Measurements from ENCODE around the gene KATNA1.

Gene KATNA1

GRCh38 chr6:149642829-149643580 lies 5.5 kb downstream of the KATNA1 start:
- Mint-ChIP-seq H3K36me3 (peaks cover 6% of the 10 kb centered on the region), H3K4me3 (no peak overlapping the region), H3K27me3 (no peaks in the 10 kb centered on the region), H3K4me1 (ENCODE audit: low read depth) (peaks cover 39% of the 10 kb centered on the region), H3K27ac (no peak overlapping the region), H3K9me3 (ENCODE audit: low read depth) (no peaks in the 10 kb centered on the region)

DNA sequence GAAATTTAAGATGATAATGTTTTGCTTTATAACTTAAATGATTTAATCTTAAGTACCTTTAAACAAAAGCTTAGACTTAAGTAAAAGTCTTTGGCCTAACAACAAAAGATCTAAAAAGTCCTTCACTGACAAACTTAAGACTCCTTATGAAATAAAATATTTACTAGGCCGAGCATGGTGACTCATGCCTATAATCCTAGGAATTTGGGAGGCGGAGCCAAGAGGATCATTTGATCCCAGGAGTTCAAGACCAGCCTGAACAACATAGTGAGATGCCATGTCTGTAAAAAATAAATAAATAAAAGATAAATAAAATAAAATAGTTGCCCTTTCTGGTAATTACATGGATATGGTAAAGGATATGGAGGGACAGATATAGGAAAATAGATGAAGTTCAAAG lies 12.4 kb downstream of the KATNA1 start:
- H3K27me3 Mint-ChIP-seq: no peaks in the 10 kb centered on the region
- H3K4me3 Mint-ChIP-seq: no peak overlapping the region
- H3K9me3 Mint-ChIP-seq (ENCODE audit: low read depth): no peaks in the 10 kb centered on the region
- no peak overlapping the region for H3K27ac Mint-ChIP-seq
- H3K4me1 Mint-ChIP-seq (ENCODE audit: low read depth): peaks cover 3% of the 10 kb centered on the region
- peaks cover 5% of the 10 kb centered on the region for H3K36me3 Mint-ChIP-seq

GRCh38 chr6:149634315-149634714 lies 14.2 kb downstream of the KATNA1 start:
- no peak overlapping the region for H3K27ac Mint-ChIP-seq
- peaks cover 5% of the 10 kb centered on the region for H3K36me3 Mint-ChIP-seq
- H3K9me3 Mint-ChIP-seq (ENCODE audit: low read depth): no peaks in the 10 kb centered on the region
- H3K27me3 Mint-ChIP-seq: no peaks in the 10 kb centered on the region
- peaks cover under 1% of the 10 kb centered on the region for H3K4me1 Mint-ChIP-seq (ENCODE audit: low read depth)
- no peak overlapping the region for H3K4me3 Mint-ChIP-seq

GRCh38 chr6:149628875-149629510 lies 19.5 kb downstream of the KATNA1 start:
- no peaks in the 10 kb centered on the region for H3K27me3 Mint-ChIP-seq
- peaks cover 3% of the 10 kb centered on the region for H3K4me1 Mint-ChIP-seq (ENCODE audit: low read depth)
- H3K4me3 Mint-ChIP-seq: no peak overlapping the region
- peaks cover 3% of the 10 kb centered on the region for H3K36me3 Mint-ChIP-seq
- H3K27ac Mint-ChIP-seq: peak overlapping the region; percentile 36
- H3K9me3 Mint-ChIP-seq (ENCODE audit: low read depth): no peaks in the 10 kb centered on the region

GRCh38 chr6:149627672-149628071 lies 20.8 kb downstream of the KATNA1 start:
- Mint-ChIP-seq H3K27me3 (no peaks in the 10 kb centered on the region), H3K4me3 (no peak overlapping the region), H3K4me1 (ENCODE audit: low read depth) (peaks cover 3% of the 10 kb centered on the region), H3K9me3 (ENCODE audit: low read depth) (no peaks in the 10 kb centered on the region), H3K36me3 (peaks cover 6% of the 10 kb centered on the region), H3K27ac (no peak overlapping the region)

DNA sequence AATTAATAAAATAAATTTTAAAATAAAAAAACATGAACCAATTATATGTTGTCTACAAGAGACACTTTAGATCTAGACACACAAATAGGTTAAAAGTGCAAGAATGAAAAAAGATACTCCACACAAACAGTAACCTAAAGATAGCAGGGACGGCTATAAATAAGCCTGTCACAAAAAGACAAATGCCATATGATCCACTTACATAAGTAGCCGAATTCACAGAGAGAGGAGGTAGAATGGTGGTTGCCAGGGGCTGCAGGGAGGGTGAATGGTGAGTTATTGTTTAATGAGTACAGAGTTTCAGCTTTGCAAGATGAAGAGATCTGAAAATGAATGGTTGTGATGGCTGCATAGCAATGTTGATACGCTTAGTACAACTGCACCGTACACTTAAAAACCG lies 32.7 kb downstream of the KATNA1 start:
- Mint-ChIP-seq H3K27me3 (no peaks in the 10 kb centered on the region), H3K36me3 (peaks cover 21% of the 10 kb centered on the region), H3K27ac (no peak overlapping the region), H3K4me3 (no peak overlapping the region), H3K9me3 (ENCODE audit: low read depth) (no peaks in the 10 kb centered on the region), H3K4me1 (ENCODE audit: low read depth) (peaks cover 2% of the 10 kb centered on the region)

DNA sequence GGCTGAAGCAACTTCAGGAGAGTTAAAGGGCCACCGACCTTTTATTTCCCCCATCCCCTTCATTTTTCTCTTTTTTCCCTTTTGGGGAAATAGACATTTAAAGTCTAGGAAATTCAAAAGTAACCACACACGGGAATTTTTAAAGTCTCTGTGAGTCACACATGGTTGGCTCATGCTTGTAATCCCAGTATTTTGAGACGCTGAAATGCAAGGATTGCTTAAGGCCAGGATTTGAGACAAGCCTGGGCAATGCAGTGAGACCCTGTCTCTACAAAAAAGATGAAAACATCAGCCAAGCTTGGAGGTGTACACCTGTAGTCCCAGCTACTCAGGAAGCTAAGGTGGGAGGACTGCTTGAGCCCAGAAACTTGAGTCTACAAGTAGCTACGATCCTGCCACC lies 34.2 kb downstream of the KATNA1 start:
- H3K4me1 Mint-ChIP-seq (ENCODE audit: low read depth): peaks cover 7% of the 10 kb centered on the region
- peaks cover 22% of the 10 kb centered on the region for H3K36me3 Mint-ChIP-seq
- no peak overlapping the region for H3K4me3 Mint-ChIP-seq
- H3K27me3 Mint-ChIP-seq: no peaks in the 10 kb centered on the region
- no peak overlapping the region for H3K27ac Mint-ChIP-seq
- no peaks in the 10 kb centered on the region for H3K9me3 Mint-ChIP-seq (ENCODE audit: low read depth)

GRCh38 chr6:149608381-149608982 lies 40.0 kb downstream of the KATNA1 start:
- H3K9me3 Mint-ChIP-seq (ENCODE audit: low read depth): no peaks in the 10 kb centered on the region
- H3K36me3 Mint-ChIP-seq: peaks cover 13% of the 10 kb centered on the region
- no peaks in the 10 kb centered on the region for H3K27me3 Mint-ChIP-seq
- no peak overlapping the region for H3K27ac Mint-ChIP-seq
- no peak overlapping the region for H3K4me3 Mint-ChIP-seq
- peaks cover 13% of the 10 kb centered on the region for H3K4me1 Mint-ChIP-seq (ENCODE audit: low read depth)

DNA sequence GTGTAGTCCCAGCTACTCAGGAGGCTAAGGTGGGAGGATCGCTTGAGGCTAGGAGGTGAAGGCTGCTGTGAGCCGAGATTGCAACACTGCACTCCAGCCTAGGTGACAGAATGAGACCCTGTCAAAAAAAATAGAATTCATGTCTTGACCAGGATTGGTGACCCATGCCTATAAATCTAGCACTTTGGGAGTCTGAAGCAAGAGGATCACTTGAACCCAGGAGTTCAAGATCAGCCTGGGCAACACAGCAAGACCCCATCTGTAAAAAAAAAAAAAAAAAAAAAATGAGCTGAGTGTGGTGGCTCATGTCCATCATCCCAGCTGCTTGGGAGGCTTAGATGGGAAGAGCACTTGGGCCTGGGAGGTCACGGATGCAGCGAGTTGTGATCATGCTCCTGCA lies 48.0 kb downstream of the KATNA1 start:
- H3K4me1 Mint-ChIP-seq (ENCODE audit: low read depth): no peaks in the 10 kb centered on the region
- H3K9me3 Mint-ChIP-seq (ENCODE audit: low read depth): no peaks in the 10 kb centered on the region
- no peak overlapping the region for H3K4me3 Mint-ChIP-seq
- no peak overlapping the region for H3K27ac Mint-ChIP-seq
- peaks cover 7% of the 10 kb centered on the region for H3K36me3 Mint-ChIP-seq
- no peaks in the 10 kb centered on the region for H3K27me3 Mint-ChIP-seq

- Mint-ChIP-seq H3K4me1 (ENCODE audit: low read depth) (no peaks in the 10 kb centered on the region), H3K9me3 (ENCODE audit: low read depth) (no peaks in the 10 kb centered on the region), H3K27ac (no peak overlapping the region), H3K4me3 (no peak overlapping the region), H3K36me3 (peaks cover 3% of the 10 kb centered on the region), H3K27me3 (no peaks in the 10 kb centered on the region)
These were observed 55.1 kb downstream of the KATNA1 start for GRCh38 chr6:149593408-149593807.

GRCh38 chr6:149592983-149593382 lies 55.5 kb downstream of the KATNA1 start:
- Mint-ChIP-seq H3K4me3 (no peak overlapping the region), H3K27me3 (no peaks in the 10 kb centered on the region), H3K9me3 (ENCODE audit: low read depth) (no peaks in the 10 kb centered on the region), H3K27ac (no peak overlapping the region), H3K4me1 (ENCODE audit: low read depth) (no peaks in the 10 kb centered on the region), H3K36me3 (peaks cover 3% of the 10 kb centered on the region)

DNA sequence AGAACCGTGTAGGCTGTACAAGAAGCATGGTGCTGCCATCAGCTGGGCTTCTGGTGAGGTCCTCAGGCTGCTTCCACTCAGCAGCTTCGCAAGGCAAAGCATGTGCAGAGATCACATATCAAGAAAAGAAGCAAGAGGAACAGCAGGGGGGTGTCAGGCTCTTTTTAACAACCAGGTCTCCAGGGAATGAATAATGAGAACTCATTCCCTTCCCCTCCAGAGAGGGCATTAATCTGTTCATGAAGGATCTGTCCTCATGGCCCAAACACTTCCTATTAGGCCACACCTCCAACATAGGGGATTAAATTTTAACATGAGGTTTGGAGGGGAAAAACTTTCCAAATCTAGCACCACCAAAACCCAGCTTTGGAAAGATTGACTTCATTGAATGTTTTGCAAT lies 62.4 kb downstream of the KATNA1 start:
- Mint-ChIP-seq H3K27ac (peak overlapping the region; percentile 70), H3K4me1 (ENCODE audit: low read depth) (no peaks in the 10 kb centered on the region), H3K9me3 (ENCODE audit: low read depth) (no peaks in the 10 kb centered on the region), H3K36me3 (peaks cover 10% of the 10 kb centered on the region), H3K4me3 (no peak overlapping the region), H3K27me3 (no peaks in the 10 kb centered on the region)

GRCh38 chr6:149581349-149581748 lies 67.2 kb downstream of the KATNA1 start:
- Mint-ChIP-seq H3K27me3 (no peaks in the 10 kb centered on the region), H3K36me3 (peaks cover 12% of the 10 kb centered on the region), H3K4me3 (no peak overlapping the region), H3K9me3 (ENCODE audit: low read depth) (no peaks in the 10 kb centered on the region), H3K4me1 (ENCODE audit: low read depth) (no peaks in the 10 kb centered on the region), H3K27ac (no peak overlapping the region)

GRCh38 chr6:149580880-149581279 lies 67.6 kb downstream of the KATNA1 start:
- no peaks in the 10 kb centered on the region for H3K27me3 Mint-ChIP-seq
- no peak overlapping the region for H3K27ac Mint-ChIP-seq
- no peaks in the 10 kb centered on the region for H3K9me3 Mint-ChIP-seq (ENCODE audit: low read depth)
- no peak overlapping the region for H3K4me3 Mint-ChIP-seq
- no peaks in the 10 kb centered on the region for H3K4me1 Mint-ChIP-seq (ENCODE audit: low read depth)
- H3K36me3 Mint-ChIP-seq: peaks cover 9% of the 10 kb centered on the region

DNA sequence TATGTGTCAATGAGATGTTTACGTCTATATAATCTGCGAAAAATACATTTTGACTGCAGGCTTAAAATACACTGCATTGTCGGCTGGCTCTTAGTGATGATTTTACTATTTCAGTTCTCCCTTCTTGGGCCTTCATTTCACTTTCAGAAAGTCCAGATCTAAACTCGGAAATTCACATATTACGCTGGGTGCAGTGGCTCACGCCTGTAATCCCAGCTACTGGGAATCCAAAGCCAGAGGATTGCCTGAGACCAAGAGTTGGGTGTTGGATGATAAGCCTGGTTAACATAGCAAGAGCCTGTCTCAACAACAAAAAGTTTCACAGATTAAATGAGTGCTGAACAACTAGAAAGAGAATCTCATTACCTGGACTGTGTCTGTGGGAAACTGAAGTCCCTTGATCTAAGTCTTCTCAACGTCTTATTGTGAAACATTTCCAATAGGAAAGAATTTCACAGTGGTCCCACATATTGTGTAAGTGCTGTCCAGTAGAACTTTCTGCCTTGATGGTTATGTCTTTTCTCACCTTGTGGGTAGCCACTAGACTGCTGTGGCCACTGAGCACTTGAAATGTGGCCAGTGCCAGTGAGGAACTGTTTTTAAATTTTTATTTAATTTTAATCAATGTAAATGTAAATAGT lies 80.4 kb downstream of the KATNA1 start:
- H3K4me3 Mint-ChIP-seq: peak overlapping the region; percentile 89
- H3K9me3 Mint-ChIP-seq (ENCODE audit: low read depth): no peaks in the 10 kb centered on the region
- no peak overlapping the region for H3K27ac Mint-ChIP-seq
- H3K4me1 Mint-ChIP-seq (ENCODE audit: low read depth): peaks cover 23% of the 10 kb centered on the region
- no peaks in the 10 kb centered on the region for H3K27me3 Mint-ChIP-seq
- H3K36me3 Mint-ChIP-seq: no peaks in the 10 kb centered on the region

All from activated naive CD8-positive, alpha-beta T cell (primary cell).